ENCODE results near the gene MUSTN1. TPM values are rescaled to one million over a fixed set of nuclear protein-coding genes. Genes with fewer than 3 reads are reported as not detected.
A peak's percentile ranks its signal among the peaks of the same experiment; 100 is the strongest.

Gene MUSTN1
- total and polyA plus RNA-seq, 2 experiments from 2014 or later: 0.27 to 1.8 TPM

DNA sequence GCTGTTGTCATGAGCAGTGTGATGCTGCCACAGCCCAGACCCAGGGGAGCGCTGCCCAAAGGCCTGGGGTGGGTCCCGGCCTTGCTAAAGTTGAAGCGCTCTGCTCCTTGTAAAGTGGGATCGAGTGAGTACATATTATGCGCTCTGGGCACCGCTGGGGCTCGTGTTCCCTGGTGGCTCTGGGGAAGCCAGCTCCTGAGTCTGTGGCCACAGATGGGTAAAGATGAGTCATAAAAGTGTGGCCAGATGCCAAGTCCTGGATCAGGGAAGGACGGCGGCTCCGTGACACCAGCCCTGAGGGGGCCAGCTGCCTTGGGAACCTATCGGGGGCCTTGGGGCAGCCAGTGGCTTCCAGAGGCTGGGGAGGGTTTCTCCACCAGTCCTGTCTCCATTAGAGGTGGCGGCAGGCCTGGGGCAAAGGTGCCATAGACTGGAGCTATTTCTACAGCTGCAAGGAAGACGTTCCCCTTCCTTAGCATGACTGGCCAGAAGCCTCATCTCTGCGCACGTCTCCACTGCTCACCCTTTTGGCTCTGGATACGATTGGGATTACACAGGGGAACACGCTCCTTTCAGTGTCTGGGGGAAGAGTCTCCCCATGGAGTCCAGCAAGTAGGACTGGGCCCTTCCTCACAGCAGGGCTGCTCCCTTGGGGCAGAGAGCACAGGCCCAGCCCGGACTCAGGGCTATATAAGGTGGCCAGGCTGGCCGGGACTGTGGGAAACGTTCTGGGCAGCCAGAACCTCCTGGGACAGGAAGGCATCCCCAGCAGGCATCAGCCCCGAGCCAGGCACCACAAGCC is 3.1 kb downstream of the MUSTN1 start:
- TF ChIP-seq EZH2phosphoT487 (IDR thresholded peaks at IDR 0.05; ENCODE audit: low read depth, severe bottlenecking, unreplicated experiment) (no peak), EZH2 (IDR thresholded peaks at IDR 0.05; ENCODE audit: borderline replicate concordance) (no peak), CTCF (IDR thresholded peaks at IDR 0.05; ENCODE audit: poor library complexity) (no peak)
- H3K4me2 ChIP-seq: no peak overlapping the region
- peak; percentile 62 for DNase-seq (ENCODE audit: low spot score)
- H3K36me3 ChIP-seq (replicated peaks; ENCODE audit: insufficient read depth, low read depth): no peaks in the 10 kb centered on the region
- H3K9me3 ChIP-seq (ENCODE audit: low read depth): no peaks in the 10 kb centered on the region
- H3K27ac ChIP-seq: no peak overlapping the region
- no peaks in the 10 kb centered on the region for H3K79me2 ChIP-seq
- H3K4me1 ChIP-seq (ENCODE audit: insufficient read depth): peaks cover 13% of the 10 kb centered on the region
- H3K9me2 ChIP-seq (replicated peaks; ENCODE audit: insufficient read depth): no peaks in the 10 kb centered on the region
- H3K4me3 ChIP-seq: no peak overlapping the region
- no peaks in the 10 kb centered on the region for H4K20me1 ChIP-seq (ENCODE audit: insufficient read depth, poor library complexity, severe bottlenecking)
- no peaks in the 10 kb centered on the region for H3K27me3 ChIP-seq
- WGBS (ENCODE audit: low lambda C conversion rate, missing lambda C conversion rate): 75% methylated on average over 21 of the region's 21 CpGs
- no peak overlapping the region for H2AFZ ChIP-seq

DNA sequence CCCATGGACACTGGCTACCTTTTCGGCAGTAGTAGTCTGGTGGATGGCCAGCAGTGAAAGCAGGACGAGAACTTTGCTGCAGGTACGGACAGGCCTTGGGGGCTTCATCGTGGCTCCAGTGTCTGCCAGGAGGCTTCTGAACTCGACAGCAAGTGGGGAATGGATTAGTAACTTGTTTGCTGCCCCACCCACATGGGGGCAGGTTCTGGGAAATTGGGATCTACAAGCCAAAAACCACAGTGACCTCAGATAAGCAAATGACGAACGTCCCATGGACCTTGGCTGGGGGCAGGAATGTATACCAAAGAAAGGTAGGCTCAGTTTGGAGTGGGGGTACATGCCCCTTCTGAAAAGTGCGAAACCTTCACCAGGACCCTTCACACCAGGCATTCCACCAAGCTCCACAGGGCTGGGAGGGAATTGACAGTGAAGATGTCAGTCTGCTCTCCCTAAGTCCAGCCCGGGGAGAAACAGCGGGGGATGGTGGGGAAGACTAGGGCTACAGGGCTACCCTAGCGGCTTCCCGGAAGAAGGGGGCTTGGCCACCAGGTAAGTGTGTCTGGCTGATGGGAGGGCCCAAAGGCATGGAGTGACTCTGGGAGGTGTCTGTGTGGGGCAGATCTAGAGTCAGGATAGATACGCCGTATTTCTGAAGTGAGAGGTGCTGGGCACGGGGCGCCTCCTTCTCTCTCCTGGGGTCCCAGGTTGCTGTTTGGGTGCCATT is 4.1 kb downstream of the MUSTN1 start, which contains the start of gene ITIH4:
TSS of gene ITIH4 (minus strand) at position 138 of the 724 bp plus-strand sequence. CDS start at position 108, 30 bp downstream.
- no peak for DNase-seq (ENCODE audit: low spot score)
- Histone ChIP-seq H3K27ac (no peak within 1 kb of the TSS), H3K9me2 (replicated peaks; ENCODE audit: insufficient read depth) (no peaks in the 10 kb centered on the region), H3K4me2 (no peak within 1 kb of the TSS), H3K9me3 (ENCODE audit: low read depth) (no peaks in the 10 kb centered on the region), H3K27me3 (no peaks in the 10 kb centered on the region), H3K4me3 (no peak within 1 kb of the TSS), H3K4me1 (ENCODE audit: insufficient read depth) (peaks cover 13% of the 10 kb centered on the region), H2AFZ (no peak within 1 kb of the TSS), H3K79me2 (no peaks in the 10 kb centered on the region), H3K36me3 (replicated peaks; ENCODE audit: insufficient read depth, low read depth) (no peaks in the 10 kb centered on the region), H4K20me1 (ENCODE audit: insufficient read depth, poor library complexity, severe bottlenecking) (no peaks in the 10 kb centered on the region)
- 76% methylated on average over 16 of the region's 16 CpGs for WGBS (ENCODE audit: low lambda C conversion rate, missing lambda C conversion rate)
- TF ChIP-seq CTCF (IDR thresholded peaks at IDR 0.05; ENCODE audit: poor library complexity) (no peak), EZH2phosphoT487 (IDR thresholded peaks at IDR 0.05; ENCODE audit: low read depth, severe bottlenecking, unreplicated experiment) (no peak), EZH2 (IDR thresholded peaks at IDR 0.05; ENCODE audit: borderline replicate concordance) (no peak)

GRCh38 chr3:52829906-52830463 is 4.8 kb downstream of the MUSTN1 start:
- H3K4me3 ChIP-seq: no peak overlapping the region
- no peak for DNase-seq (ENCODE audit: low spot score)
- H2AFZ ChIP-seq: no peak overlapping the region
- no peaks in the 10 kb centered on the region for H3K79me2 ChIP-seq
- H3K9me2 ChIP-seq (replicated peaks; ENCODE audit: insufficient read depth): no peaks in the 10 kb centered on the region
- no peaks in the 10 kb centered on the region for H3K36me3 ChIP-seq (replicated peaks; ENCODE audit: insufficient read depth, low read depth)
- no peak overlapping the region for H3K27ac ChIP-seq
- H3K4me2 ChIP-seq: no peak overlapping the region
- H3K9me3 ChIP-seq (ENCODE audit: low read depth): no peaks in the 10 kb centered on the region
- H3K27me3 ChIP-seq: no peaks in the 10 kb centered on the region
- 89% methylated on average over 10 of the region's 10 CpGs for WGBS (ENCODE audit: low lambda C conversion rate, missing lambda C conversion rate)
- no peak for TF ChIP-seq EZH2 (IDR thresholded peaks at IDR 0.05; ENCODE audit: borderline replicate concordance)
- TF ChIP-seq CTCF (IDR thresholded peaks at IDR 0.05; ENCODE audit: poor library complexity): no peak
- no peak for TF ChIP-seq EZH2phosphoT487 (IDR thresholded peaks at IDR 0.05; ENCODE audit: low read depth, severe bottlenecking, unreplicated experiment)
- no peaks in the 10 kb centered on the region for H4K20me1 ChIP-seq (ENCODE audit: insufficient read depth, poor library complexity, severe bottlenecking)
- H3K4me1 ChIP-seq (ENCODE audit: insufficient read depth): peaks cover 8% of the 10 kb centered on the region

All from hepatocyte (in vitro differentiated cells).